ENCODE data around the gene KRT40. TPM values are rescaled to one million over a fixed set of nuclear protein-coding genes. Genes with fewer than 3 reads are reported as not detected.

KRT40 gene
- total RNA-seq, 1 experiment from 2014 or later, result not detected

GRCh38 chr17:40932608-40933007, 51.5 kb downstream of the KRT40 start:
- RAD21 ChIA-PET (ENCODE audit: low non-redundant PET in 1 of 2, low total read pairs in 2 of 2, uncharacterized antibody in 2 of 2, unreplicated experiment in 2 of 2), result no interaction called here
- no peak for ATAC-seq
- intact Hi-C loops (cut with micrococcal nuclease), result no loop called here

More at GRCh38 chr17:40932608-40933007, 51.5 kb downstream of the KRT40 start:
- Histone ChIP-seq H2AFZ (ENCODE audit: low read depth, low read length, poor library complexity, severe bottlenecking) (no peak overlapping the region), H3K27me3 (ENCODE audit: insufficient read depth, low read length) (no peaks in the 10 kb centered on the region), H3K79me2 (ENCODE audit: insufficient read depth, low read length) (no peaks in the 10 kb centered on the region), H3K4me1 (ENCODE audit: control insufficient read depth in 1 of 2, insufficient read depth in 2 of 2, low read length in 2 of 2) (peaks cover 29 to 45% of the 10 kb centered on the region in 2 experiments), H3K9me2 (ENCODE audit: insufficient read depth) (no peaks in the 10 kb centered on the region), H3K9me3 (ENCODE audit: control insufficient read depth in 1 of 2, insufficient read depth in 1 of 2, low read depth in 1 of 2, low read length in 2 of 2) (no peaks in the 10 kb centered on the region), H3K36me3 (ENCODE audit: control insufficient read depth in 1 of 2, insufficient read depth in 2 of 2, low read length in 2 of 2) (peaks cover 3 to 4% of the 10 kb centered on the region in 2 experiments; a peak in 2 of 4 replicates), H4K20me1 (ENCODE audit: insufficient read depth) (no peaks in the 10 kb centered on the region), H3K4me3 (replicated peaks in 1 of 2; ENCODE audit: low read depth in 1 of 2, low read length in 2 of 2) (no peak overlapping the region), H3K9ac (ENCODE audit: low read length) (no peak overlapping the region), H3K27ac (ENCODE audit: low read depth, low read length) (no peak overlapping the region), H3K4me2 (ENCODE audit: low read length) (no peak overlapping the region)
- DNase-seq (ENCODE audit: low read depth, low spot score), result no peak
- TF ChIP-seq SP1 (IDR thresholded peaks at IDR 0.05; ENCODE audit: low read depth) (no peak), EZH2phosphoT487 (IDR thresholded peaks at IDR 0.05; ENCODE audit: borderline replicate concordance) (no peak), RAD21 (IDR thresholded peaks at IDR 0.05; ENCODE audit: low read depth) (no peak), ZNF274 (IDR thresholded peaks at IDR 0.05; ENCODE audit: low read depth, low read length) (no peak), POLR2AphosphoS5 (IDR thresholded peaks at IDR 0.05; ENCODE audit: low read depth, low read length) (no peak), MAX (IDR thresholded peaks at IDR 0.05) (no peak), FOSL1 (IDR thresholded peaks at IDR 0.05; ENCODE audit: low read depth) (no peak), YY1 (IDR thresholded peaks at IDR 0.05; ENCODE audit: extremely low read depth, insufficient replicate concordance, low read depth, low read length) (no peak), SRF (IDR thresholded peaks at IDR 0.05; ENCODE audit: low read depth) (no peak), TCF7L2 (IDR thresholded peaks at IDR 0.05; ENCODE audit: borderline replicate concordance, extremely low read depth, insufficient read depth, insufficient read length) (no peak), REST (IDR thresholded peaks at IDR 0.05; ENCODE audit: low read depth) (no peak), ZFX (IDR thresholded peaks at IDR 0.05) (no peak), EZH2 (IDR thresholded peaks at IDR 0.05) (no peak), CBX3 (IDR thresholded peaks at IDR 0.05; ENCODE audit: low read depth) (no peak)
- TF ChIP-seq, protein P1, sequence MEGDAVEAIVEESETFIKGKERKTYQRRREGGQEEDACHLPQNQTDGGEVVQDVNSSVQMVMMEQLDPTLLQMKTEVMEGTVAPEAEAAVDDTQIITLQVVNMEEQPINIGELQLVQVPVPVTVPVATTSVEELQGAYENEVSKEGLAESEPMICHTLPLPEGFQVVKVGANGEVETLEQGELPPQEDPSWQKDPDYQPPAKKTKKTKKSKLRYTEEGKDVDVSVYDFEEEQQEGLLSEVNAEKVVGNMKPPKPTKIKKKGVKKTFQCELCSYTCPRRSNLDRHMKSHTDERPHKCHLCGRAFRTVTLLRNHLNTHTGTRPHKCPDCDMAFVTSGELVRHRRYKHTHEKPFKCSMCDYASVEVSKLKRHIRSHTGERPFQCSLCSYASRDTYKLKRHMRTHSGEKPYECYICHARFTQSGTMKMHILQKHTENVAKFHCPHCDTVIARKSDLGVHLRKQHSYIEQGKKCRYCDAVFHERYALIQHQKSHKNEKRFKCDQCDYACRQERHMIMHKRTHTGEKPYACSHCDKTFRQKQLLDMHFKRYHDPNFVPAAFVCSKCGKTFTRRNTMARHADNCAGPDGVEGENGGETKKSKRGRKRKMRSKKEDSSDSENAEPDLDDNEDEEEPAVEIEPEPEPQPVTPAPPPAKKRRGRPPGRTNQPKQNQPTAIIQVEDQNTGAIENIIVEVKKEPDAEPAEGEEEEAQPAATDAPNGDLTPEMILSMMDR (IDR thresholded peaks at IDR 0.05 in 2 of 3, conservative IDR thresholded peaks at IDR 0.05 in 1 of 3; ENCODE audit: borderline replicate concordance in 1 of 3, insufficient read depth in 1 of 3, low read depth in 2 of 3, low read length in 2 of 3), result no peak
- TF ChIP-seq, protein P2, sequence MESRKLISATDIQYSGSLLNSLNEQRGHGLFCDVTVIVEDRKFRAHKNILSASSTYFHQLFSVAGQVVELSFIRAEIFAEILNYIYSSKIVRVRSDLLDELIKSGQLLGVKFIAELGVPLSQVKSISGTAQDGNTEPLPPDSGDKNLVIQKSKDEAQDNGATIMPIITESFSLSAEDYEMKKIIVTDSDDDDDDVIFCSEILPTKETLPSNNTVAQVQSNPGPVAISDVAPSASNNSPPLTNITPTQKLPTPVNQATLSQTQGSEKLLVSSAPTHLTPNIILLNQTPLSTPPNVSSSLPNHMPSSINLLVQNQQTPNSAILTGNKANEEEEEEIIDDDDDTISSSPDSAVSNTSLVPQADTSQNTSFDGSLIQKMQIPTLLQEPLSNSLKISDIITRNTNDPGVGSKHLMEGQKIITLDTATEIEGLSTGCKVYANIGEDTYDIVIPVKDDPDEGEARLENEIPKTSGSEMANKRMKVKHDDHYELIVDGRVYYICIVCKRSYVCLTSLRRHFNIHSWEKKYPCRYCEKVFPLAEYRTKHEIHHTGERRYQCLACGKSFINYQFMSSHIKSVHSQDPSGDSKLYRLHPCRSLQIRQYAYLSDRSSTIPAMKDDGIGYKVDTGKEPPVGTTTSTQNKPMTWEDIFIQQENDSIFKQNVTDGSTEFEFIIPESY (IDR thresholded peaks at IDR 0.05; ENCODE audit: extremely low read depth, insufficient replicate concordance, low read length), result no peak
- POLR2A ChIA-PET, result no interaction called here
- CTCF ChIA-PET, result no interaction called here
- no TSS peak for BruUV-seq (replicated peaks)

Measured in HCT116 (cell line).